ENCODE measurements around the gene SH3GL2. TPM values are rescaled to one million over a fixed set of nuclear protein-coding genes. Genes with fewer than 3 reads are reported as not detected.

SH3GL2 gene
- total RNA-seq, 4 donors from 2014 or later = not detected

DNA sequence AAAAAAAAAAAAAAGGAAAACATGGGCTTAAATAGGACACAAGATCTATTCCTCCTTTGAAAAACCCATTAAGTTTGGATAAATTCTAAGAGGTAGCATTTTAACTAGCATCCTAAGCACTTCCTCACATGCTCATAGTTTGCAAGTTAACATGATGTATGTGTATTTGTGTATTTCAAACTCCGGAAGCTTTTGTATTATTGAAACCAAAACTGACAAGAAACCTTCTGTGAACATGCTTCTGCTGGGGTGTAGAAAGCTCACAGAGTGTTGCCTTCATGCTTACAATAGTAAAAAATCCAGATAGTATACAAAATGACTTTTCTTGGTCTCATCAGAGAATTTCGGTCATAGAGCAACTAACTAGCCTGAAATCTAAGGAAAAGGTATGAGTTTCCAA lies 103.8 kb downstream of the SH3GL2 start:
- WGBS, 2 donors = 92 to 94% methylated on average over 2 of the region's 2 CpGs
- no peak for DNase-seq (ENCODE audit: low spot score in 2 of 2)

DNA sequence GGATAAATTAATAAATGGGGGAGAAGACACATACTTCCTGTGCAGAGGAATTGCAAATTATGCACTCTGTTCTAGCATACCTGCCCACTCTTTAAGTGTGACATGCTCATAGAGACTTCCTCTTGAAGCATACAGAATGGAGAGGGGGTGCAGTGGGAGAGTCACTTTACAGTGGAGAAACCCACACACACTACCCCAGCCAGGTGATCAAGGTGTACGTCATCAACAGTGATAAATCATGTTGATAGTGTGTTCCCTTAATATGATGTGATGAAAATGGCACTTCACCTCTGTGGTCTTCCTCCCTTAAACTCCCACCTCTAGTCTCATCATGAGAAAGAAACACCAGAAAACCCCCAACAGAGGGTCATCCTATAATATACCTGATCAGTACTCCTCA lies 110.0 kb downstream of the SH3GL2 start:
- TF ChIP-seq POLR2A (IDR thresholded peaks at IDR 0.05) (no peak), EP300 (IDR thresholded peaks at IDR 0.05) (no peak)
- TF ChIP-seq, protein P1, sequence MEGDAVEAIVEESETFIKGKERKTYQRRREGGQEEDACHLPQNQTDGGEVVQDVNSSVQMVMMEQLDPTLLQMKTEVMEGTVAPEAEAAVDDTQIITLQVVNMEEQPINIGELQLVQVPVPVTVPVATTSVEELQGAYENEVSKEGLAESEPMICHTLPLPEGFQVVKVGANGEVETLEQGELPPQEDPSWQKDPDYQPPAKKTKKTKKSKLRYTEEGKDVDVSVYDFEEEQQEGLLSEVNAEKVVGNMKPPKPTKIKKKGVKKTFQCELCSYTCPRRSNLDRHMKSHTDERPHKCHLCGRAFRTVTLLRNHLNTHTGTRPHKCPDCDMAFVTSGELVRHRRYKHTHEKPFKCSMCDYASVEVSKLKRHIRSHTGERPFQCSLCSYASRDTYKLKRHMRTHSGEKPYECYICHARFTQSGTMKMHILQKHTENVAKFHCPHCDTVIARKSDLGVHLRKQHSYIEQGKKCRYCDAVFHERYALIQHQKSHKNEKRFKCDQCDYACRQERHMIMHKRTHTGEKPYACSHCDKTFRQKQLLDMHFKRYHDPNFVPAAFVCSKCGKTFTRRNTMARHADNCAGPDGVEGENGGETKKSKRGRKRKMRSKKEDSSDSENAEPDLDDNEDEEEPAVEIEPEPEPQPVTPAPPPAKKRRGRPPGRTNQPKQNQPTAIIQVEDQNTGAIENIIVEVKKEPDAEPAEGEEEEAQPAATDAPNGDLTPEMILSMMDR (IDR thresholded peaks at IDR 0.05) = no peak
- WGBS, 2 donors = 89 to 91% methylated on average over 1 of the region's 1 CpG
- Histone ChIP-seq H3K4me1 (no peaks in the 10 kb centered on the region), H3K27me3 (no peaks in the 10 kb centered on the region), H3K36me3 (no peaks in the 10 kb centered on the region), H3K27ac (no peak overlapping the region), H3K4me3 (no peak overlapping the region), H3K9me3 (peaks cover 0 to 13% (median 0%) of the 10 kb centered on the region in 4 donors)
- DNase-seq (ENCODE audit: low spot score in 2 of 2) = no peak

More for the DNA sequence above, 103.8 kb downstream of the SH3GL2 start:
- Histone ChIP-seq H3K4me1 (no peaks in the 10 kb centered on the region), H3K4me3 (no peak overlapping the region), H3K27ac (no peak overlapping the region), H3K36me3 (no peaks in the 10 kb centered on the region), H3K9me3 (peaks cover 0 to 24% (median 0%) of the 10 kb centered on the region in 4 donors), H3K27me3 (no peaks in the 10 kb centered on the region)
- TF ChIP-seq EP300 (IDR thresholded peaks at IDR 0.05) (no peak), POLR2A (IDR thresholded peaks at IDR 0.05) (no peak)
- TF ChIP-seq, protein P1 (IDR thresholded peaks at IDR 0.05) = no peak

DNA sequence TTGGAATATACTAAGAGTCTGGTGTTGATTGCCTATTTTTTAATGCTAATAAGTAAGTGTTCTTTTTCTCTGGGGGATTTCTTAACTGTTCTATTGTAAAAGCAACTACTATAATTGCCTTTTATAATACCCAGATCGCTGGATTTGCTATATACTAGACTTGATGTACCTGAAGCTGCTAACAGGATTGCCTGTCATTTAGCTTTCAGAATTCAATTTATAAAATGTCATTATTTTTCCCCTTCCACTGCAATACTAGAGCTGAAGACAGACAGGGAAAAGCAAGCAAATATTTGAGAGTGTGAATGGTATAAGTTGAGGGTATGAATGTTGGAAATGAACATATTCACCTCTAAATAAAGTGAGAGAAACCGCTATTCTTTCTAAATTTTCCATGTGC lies 115.5 kb downstream of the SH3GL2 start:
- H3K9me3 ChIP-seq = no peaks in the 10 kb centered on the region
- WGBS, 2 donors = 83 to 87% methylated on average over 2 of the region's 2 CpGs
- H3K36me3 ChIP-seq = no peaks in the 10 kb centered on the region
- no peak overlapping the region for H3K4me3 ChIP-seq
- H3K4me1 ChIP-seq = no peaks in the 10 kb centered on the region
- no peak overlapping the region for H3K27ac ChIP-seq
- TF ChIP-seq, protein P1 (IDR thresholded peaks at IDR 0.05) = no peak
- no peak for TF ChIP-seq POLR2A (IDR thresholded peaks at IDR 0.05)
- H3K27me3 ChIP-seq = no peaks in the 10 kb centered on the region
- DNase-seq (ENCODE audit: low spot score in 2 of 2) = no peak

DNA sequence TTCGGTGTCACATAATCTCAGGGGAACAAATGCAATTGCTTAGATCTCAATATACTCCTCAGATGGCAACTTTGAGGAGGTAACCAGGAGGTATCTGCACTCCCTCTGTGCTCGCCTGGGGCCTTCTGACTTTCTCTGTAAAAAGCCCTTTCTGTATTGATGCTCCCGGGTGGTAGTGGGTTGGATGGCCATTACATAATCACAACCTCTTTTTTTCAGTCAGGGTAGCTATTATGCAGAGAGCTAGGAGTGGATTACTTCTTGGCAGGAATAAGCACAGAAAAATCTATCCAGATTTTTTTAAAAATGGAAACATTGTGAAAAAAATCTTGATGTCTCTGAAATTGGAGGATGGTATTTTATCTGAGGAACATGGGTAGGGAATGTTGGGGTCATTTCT lies 116.6 kb downstream of the SH3GL2 start:
- Histone ChIP-seq H3K27me3 (no peaks in the 10 kb centered on the region), H3K4me1 (no peaks in the 10 kb centered on the region), H3K9me3 (no peaks in the 10 kb centered on the region), H3K4me3 (no peak overlapping the region), H3K36me3 (no peaks in the 10 kb centered on the region), H3K27ac (no peak overlapping the region)
- 41 to 51% methylated on average over 3 of the region's 3 CpGs for WGBS, 2 donors
- TF ChIP-seq EP300 (IDR thresholded peaks at IDR 0.05) = no peak
- TF ChIP-seq, protein P1 (IDR thresholded peaks at IDR 0.05) = no peak
- TF ChIP-seq POLR2A (IDR thresholded peaks at IDR 0.05) = no peak
- no peak for DNase-seq (ENCODE audit: low spot score in 2 of 2)

DNA sequence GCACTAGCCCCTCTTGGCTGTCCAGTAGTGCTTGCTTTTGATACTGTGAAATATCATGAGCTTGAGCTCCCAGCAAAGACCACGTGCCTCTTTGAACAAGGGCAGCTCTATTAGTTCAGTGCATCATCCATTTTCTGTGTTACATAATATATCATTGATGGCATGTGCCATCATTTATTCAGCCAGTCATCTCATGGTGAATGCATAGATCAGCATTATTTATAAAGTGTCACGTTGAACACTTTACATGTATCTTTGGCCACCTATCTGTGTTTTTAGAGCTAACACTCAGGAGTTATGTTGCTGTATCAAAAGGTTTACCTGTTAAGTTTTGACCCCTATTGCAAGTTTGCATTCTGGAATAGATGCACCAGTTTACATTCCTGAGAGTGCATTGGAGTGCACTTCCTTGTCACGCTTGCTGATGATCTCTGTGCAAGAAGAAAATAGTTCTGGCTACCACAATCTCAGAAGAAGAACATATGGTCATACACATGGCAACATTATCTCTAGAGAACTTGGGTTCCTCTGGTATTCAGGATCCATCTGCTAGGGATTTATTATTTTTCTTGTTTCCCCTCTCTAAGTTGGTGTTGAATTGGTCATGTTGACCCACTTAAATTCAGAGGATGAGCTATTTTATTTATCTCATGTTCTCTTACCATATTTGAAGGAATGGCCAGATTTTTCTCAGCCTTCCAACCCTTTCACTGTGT lies 120.9 kb downstream of the SH3GL2 start:
- DNase-seq (ENCODE audit: low spot score in 2 of 2) = no peak
- WGBS, 2 donors = 73 to 77% methylated on average over 3 of the region's 3 CpGs
- Histone ChIP-seq H3K4me3 (no peak overlapping the region), H3K27me3 (no peaks in the 10 kb centered on the region), H3K36me3 (no peaks in the 10 kb centered on the region), H3K9me3 (no peaks in the 10 kb centered on the region), H3K4me1 (no peaks in the 10 kb centered on the region), H3K27ac (no peak overlapping the region)
- TF ChIP-seq POLR2A (IDR thresholded peaks at IDR 0.05) (no peak), EP300 (IDR thresholded peaks at IDR 0.05) (no peak)
- TF ChIP-seq, protein P1 (IDR thresholded peaks at IDR 0.05) = no peak
